ENCODE data around the gene DDX1. TPM values are rescaled to one million over a fixed set of nuclear protein-coding genes. Genes with fewer than 3 reads are reported as not detected.

The DDX1 gene
- total and polyA plus RNA-seq, 10 of the 15 experiments (the other 5 are each of a cell fraction or from before 2014, with no cell fraction given) = 53.2 to 134 (median 85.6) TPM

- no peaks in the 10 kb centered on the region for H3K79me2 ChIP-seq (ENCODE audit: control insufficient read depth, insufficient read depth, low read length)
- FAIRE-seq = no peak
- CTCF ChIA-PET = no interaction called here
- no peak overlapping the region for H3K4me3 ChIP-seq
- RAD21 ChIA-PET (ENCODE audit: unreplicated experiment) = no interaction called here
- 77% methylated on average over 5 of the region's 5 CpGs for WGBS (ENCODE audit: insufficient coverage, insufficient replicate concordance, low lambda C conversion rate, missing lambda C conversion rate)
- no peak for DNase-seq (ENCODE audit: low read depth, low spot score)
- no peak overlapping the region for H3K9ac ChIP-seq (ENCODE audit: control insufficient read depth, insufficient read depth, low read length)
- peaks cover 11 to 16% of the 10 kb centered on the region in 2 experiments for H3K36me3 ChIP-seq (ENCODE audit: control insufficient read depth in 2 of 2, insufficient read depth in 2 of 2, low read length in 1 of 2)
- H3K27ac ChIP-seq (ENCODE audit: control insufficient read depth, insufficient read depth) = no peak overlapping the region
- POLR2A ChIA-PET = no interaction called here
- H3K27me3 ChIP-seq (replicated peaks in 1 of 2; ENCODE audit: control insufficient read depth in 2 of 2, insufficient read depth in 2 of 2, low read length in 1 of 2) = no peaks in the 10 kb centered on the region
- H3K9me3 ChIP-seq (replicated peaks; ENCODE audit: control insufficient read depth, insufficient read depth, low read length) = no peaks in the 10 kb centered on the region; the same call in 2 of the 3 replicates
- intact Hi-C loops (cut with micrococcal nuclease; ENCODE audit: unreplicated experiment) = no loop called here
- H3K4me2 ChIP-seq (ENCODE audit: control insufficient read depth, insufficient read depth) = no peak overlapping the region
- in situ Hi-C loops (cut with MboI) = no loop called here
- SMC1A ChIA-PET (ENCODE audit: uncharacterized antibody, unreplicated experiment) = no interaction called here
- no peak overlapping the region for H2AFZ ChIP-seq (ENCODE audit: control insufficient read depth, low read depth, low read length)
- no peak for TF ChIP-seq ESRRA (IDR thresholded peaks at IDR 0.05; ENCODE audit: low read length)
- H3K4me1 ChIP-seq (ENCODE audit: control insufficient read depth, insufficient read depth, low read length) = no peaks in the 10 kb centered on the region
- no peaks in the 10 kb centered on the region for H4K20me1 ChIP-seq (ENCODE audit: control insufficient read depth, insufficient read depth)
- ATAC-seq = no peak
- no TSS peak for BruUV-seq (replicated peaks)
Measured at GRCh38 chr2:15619510-15619909, 27.8 kb downstream of the DDX1 start.

- 95% methylated on average over 4 of the region's 4 CpGs for WGBS (ENCODE audit: insufficient coverage, insufficient replicate concordance, low lambda C conversion rate, missing lambda C conversion rate)
- in situ Hi-C loops (cut with MboI) = no loop called here
- FAIRE-seq (no peak), ATAC-seq (no peak), DNase-seq (ENCODE audit: low read depth, low spot score) (no peak)
- ChIA-PET RAD21 (ENCODE audit: unreplicated experiment) (no interaction called here), CTCF (no interaction called here), POLR2A (no interaction called here), SMC1A (ENCODE audit: uncharacterized antibody, unreplicated experiment) (no interaction called here)
- no peak overlapping the region for H3K4me3 ChIP-seq
- no TSS peak for BruUV-seq (replicated peaks)
- peaks cover 11 to 16% of the 10 kb centered on the region in 2 experiments for H3K36me3 ChIP-seq (ENCODE audit: control insufficient read depth in 2 of 2, insufficient read depth in 2 of 2, low read length in 1 of 2)
- H3K27ac ChIP-seq (ENCODE audit: control insufficient read depth, insufficient read depth) = no peak overlapping the region
- H3K79me2 ChIP-seq (ENCODE audit: control insufficient read depth, insufficient read depth, low read length) = no peaks in the 10 kb centered on the region
- H3K27me3 ChIP-seq (replicated peaks in 1 of 2; ENCODE audit: control insufficient read depth in 2 of 2, insufficient read depth in 2 of 2, low read length in 1 of 2) = no peaks in the 10 kb centered on the region
- no peaks in the 10 kb centered on the region for H3K4me1 ChIP-seq (ENCODE audit: control insufficient read depth, insufficient read depth, low read length)
- no peak overlapping the region for H3K4me2 ChIP-seq (ENCODE audit: control insufficient read depth, insufficient read depth)
- H4K20me1 ChIP-seq (ENCODE audit: control insufficient read depth, insufficient read depth) = no peaks in the 10 kb centered on the region
- H3K9me3 ChIP-seq (replicated peaks; ENCODE audit: control insufficient read depth, insufficient read depth, low read length) = no peaks in the 10 kb centered on the region; the same call in 2 of the 3 replicates
- no peak overlapping the region for H2AFZ ChIP-seq (ENCODE audit: control insufficient read depth, low read depth, low read length)
- H3K9ac ChIP-seq (ENCODE audit: control insufficient read depth, insufficient read depth, low read length) = no peak overlapping the region
- intact Hi-C loops (cut with micrococcal nuclease; ENCODE audit: unreplicated experiment) = no loop called here
- TF ChIP-seq ZNF687 (IDR thresholded peaks at IDR 0.05) (no peak), ZNF24 (IDR thresholded peaks at IDR 0.05) (no peak), SIN3A (IDR thresholded peaks at IDR 0.05; ENCODE audit: low read depth, low read length) (no peak), NFXL1 (IDR thresholded peaks at IDR 0.05; ENCODE audit: borderline replicate concordance) (no peak), SKIL (IDR thresholded peaks at IDR 0.05; ENCODE audit: low read depth, poor library complexity, severe bottlenecking) (no peak), TAF1 (IDR thresholded peaks at IDR 0.05; ENCODE audit: borderline replicate concordance, low read depth, low read length) (no peak), HCFC1 (IDR thresholded peaks at IDR 0.05; ENCODE audit: low read length) (no peak), RB1 (IDR thresholded peaks at IDR 0.05; ENCODE audit: borderline replicate concordance) (no peak), SPI1 (IDR thresholded peaks at IDR 0.05; ENCODE audit: borderline replicate concordance, insufficient read depth, low read depth, low read length) (no peak), MTA3 (IDR thresholded peaks at IDR 0.05; ENCODE audit: borderline replicate concordance, low read length) (no peak), LARP7 (IDR thresholded peaks at IDR 0.05) (no peak)
Measured at GRCh38 chr2:15619938-15620337, 28.3 kb downstream of the DDX1 start.
